SHP77 (cell line): ENCODE results near the gene RPL38.
"Not testable (repeated sequence)": the region's sequence is repeated elsewhere in the genome, so short reads cannot be mapped to it uniquely, and the experiment has no call there.

Experiments used
- DNase-seq, 2 experiments: peaks; one replicate each; lab custom pipeline; 2025; lab: John Stamatoyannopoulos, UW

Gene RPL38

GRCh38 chr17:74185571-74186185 lies 17.8 kb upstream of the RPL38 start:
- no peak for DNase-seq

GRCh38 chr17:74186498-74186897 lies 17.0 kb upstream of the RPL38 start:
- no peak for DNase-seq

GRCh38 chr17:74187761-74188160 lies 15.7 kb upstream of the RPL38 start:
- DNase-seq, result no peak

- DNase-seq, result not testable (repeated sequence)
Measured at GRCh38 chr17:74188687-74189086, 14.8 kb upstream of the RPL38 start.

GRCh38 chr17:74190154-74190553 lies 13.3 kb upstream of the RPL38 start:
- peak; percentile 76 to 78 for DNase-seq

GRCh38 chr17:74190807-74191406 lies 12.6 kb upstream of the RPL38 start:
- DNase-seq, result no peak

- peak; percentile 84 to 92 for DNase-seq
Measured at GRCh38 chr17:74192950-74193781, 10.3 kb upstream of the RPL38 start.

GRCh38 chr17:74194682-74195081 lies 8.8 kb upstream of the RPL38 start:
- DNase-seq, result no peak

- no peak for DNase-seq
Measured at GRCh38 chr17:74196541-74197317, 6.7 kb upstream of the RPL38 start.

GRCh38 chr17:74197801-74198200 lies 5.7 kb upstream of the RPL38 start:
- no peak for DNase-seq

GRCh38 chr17:74198694-74199093 lies 4.8 kb upstream of the RPL38 start:
- DNase-seq, result no peak

GRCh38 chr17:74199306-74200092 lies 4.0 kb upstream of the RPL38 start:
- peak; percentile 70 to 77 for DNase-seq

GRCh38 chr17:74200112-74200511 lies 3.4 kb upstream of the RPL38 start:
- DNase-seq, result no peak

- peak; percentile 89 to 90 for DNase-seq
Measured at GRCh38 chr17:74201250-74201649, 2.2 kb upstream of the RPL38 start.

- DNase-seq, result no peak
Measured at GRCh38 chr17:74201948-74202347, 1.5 kb upstream of the RPL38 start.

GRCh38 chr17:74202938-74203337 lies 540 bp upstream of the RPL38 start:
- no peak for DNase-seq

GRCh38 chr17:74204474-74204873 lies 996 bp downstream of the RPL38 start:
- DNase-seq, result no peak

- no peak for DNase-seq
Measured at GRCh38 chr17:74205274-74205673, 1.8 kb downstream of the RPL38 start.

- DNase-seq, result no peak
Measured at GRCh38 chr17:74206332-74206818, 2.9 kb downstream of the RPL38 start.

- DNase-seq, result peak in 1 of 2 experiments; percentile 44
Measured at GRCh38 chr17:74210191-74211140, 7.0 kb downstream of the RPL38 start.
